H7 (cell line): ENCODE measurements around the gene ACOT2. TPM values are rescaled to one million over a fixed set of nuclear protein-coding genes. Genes with fewer than 3 reads are reported as not detected.
"Not testable (repeated sequence)": the region's sequence is repeated elsewhere in the genome, so short reads cannot be mapped to it uniquely, and the experiment has no call there.

Experiments used
- DNase-seq: peaks from one replicate; pipeline ENCODE4 v3.0.0; 2012
- H3K27me3 ChIP-seq: 2 replicates; pipeline ENCODE4 v1.6.0; 2011; ENCODE audit warnings: mild to moderate bottlenecking, low read length; ENCODE audit not compliant: control insufficient read depth, insufficient read depth
- H3K36me3 ChIP-seq: replicated peaks from 2 replicates; pipeline ENCODE4 v1.5.1; 2011; ENCODE audit warnings: low read length; ENCODE audit not compliant: control insufficient read depth, insufficient read depth
- H3K4me3 ChIP-seq: 2 replicates; pipeline ENCODE4 v1.5.1; 2011; ENCODE audit warnings: low read depth, mild to moderate bottlenecking, control low read depth, low read length, moderate library complexity; ENCODE audit not compliant: insufficient read depth
- total RNA-seq: library from RNA; depleted of rRNA; stranded (reverse); fragments of >200 nt; shearing (Covaris generic); gene quantifications from 2 replicates; pipeline ENCODE4 v1.2.3, GENCODE V29; 2014; rRNA removed

The ACOT2 gene
- total RNA-seq: 5.2 and 7.7 TPM in 2 replicates

GRCh38 chr14:73569185-73569958 is at the start of gene ACOT2:
ACOT2 (plus strand) TSS chr14:73569213; CDS start chr14:73569241, 28 bp downstream.
- not testable (repeated sequence) for H3K36me3 ChIP-seq, H3K27me3 ChIP-seq
- DNase-seq: peak; percentile 77
- H3K4me3 ChIP-seq: peak within 1 kb of the TSS; percentile 42

GRCh38 chr14:73521229-73521628 is 47.8 kb upstream of the ACOT2 start:
- no peaks in the 10 kb centered on the region; the same call in none of the 2 replicates for H3K36me3 ChIP-seq
- H3K27me3 ChIP-seq: no peaks in the 10 kb centered on the region
- H3K4me3 ChIP-seq: no peak overlapping the region
- DNase-seq: no peak

GRCh38 chr14:73524493-73524892 is 44.5 kb upstream of the ACOT2 start:
- no peak for DNase-seq
- Histone ChIP-seq H3K4me3 (no peak overlapping the region), H3K27me3 (no peaks in the 10 kb centered on the region), H3K36me3 (no peaks in the 10 kb centered on the region; the same call in none of the 2 replicates)

- H3K36me3 ChIP-seq: no peaks in the 10 kb centered on the region; the same call in none of the 2 replicates
- no peaks in the 10 kb centered on the region for H3K27me3 ChIP-seq
- H3K4me3 ChIP-seq: no peak overlapping the region
- no peak for DNase-seq
Measured at GRCh38 chr14:73526036-73526984, 42.7 kb upstream of the ACOT2 start.

GRCh38 chr14:73529356-73529755 is 39.7 kb upstream of the ACOT2 start:
- H3K27me3 ChIP-seq, H3K36me3 ChIP-seq, DNase-seq, H3K4me3 ChIP-seq: not testable (repeated sequence)

GRCh38 chr14:73531971-73532370 is 37.0 kb upstream of the ACOT2 start:
- not testable (repeated sequence) for H3K27me3 ChIP-seq, H3K36me3 ChIP-seq

GRCh38 chr14:73537244-73538045 is 31.6 kb upstream of the ACOT2 start:
- not testable (repeated sequence) for H3K27me3 ChIP-seq, H3K36me3 ChIP-seq
- DNase-seq: peak; percentile 84
- H3K4me3 ChIP-seq: peak overlapping the region; percentile 55

More at GRCh38 chr14:73531971-73532370, 37.0 kb upstream of the ACOT2 start:
- not testable (repeated sequence) for DNase-seq, H3K4me3 ChIP-seq

GRCh38 chr14:73539017-73539416 is 30.0 kb upstream of the ACOT2 start:
- DNase-seq: peak; percentile 77
- H3K27me3 ChIP-seq, H3K36me3 ChIP-seq, H3K4me3 ChIP-seq: not testable (repeated sequence)

GRCh38 chr14:73542961-73543360 is 26.1 kb upstream of the ACOT2 start:
- DNase-seq, H3K27me3 ChIP-seq, H3K4me3 ChIP-seq, H3K36me3 ChIP-seq: not testable (repeated sequence)

- DNase-seq, H3K27me3 ChIP-seq, H3K4me3 ChIP-seq, H3K36me3 ChIP-seq: not testable (repeated sequence)
Measured at GRCh38 chr14:73545353-73545752, 23.7 kb upstream of the ACOT2 start.

- DNase-seq, H3K4me3 ChIP-seq, H3K36me3 ChIP-seq, H3K27me3 ChIP-seq: not testable (repeated sequence)
Measured at GRCh38 chr14:73549097-73549496, 19.9 kb upstream of the ACOT2 start.

- DNase-seq, H3K4me3 ChIP-seq: not testable (repeated sequence)
Measured at GRCh38 chr14:73549889-73550524, 19.0 kb upstream of the ACOT2 start.

GRCh38 chr14:73553845-73554244 is 15.2 kb upstream of the ACOT2 start:
- DNase-seq: peak; percentile 25
- no peaks in the 10 kb centered on the region for H3K36me3 ChIP-seq
- no peaks in the 10 kb centered on the region for H3K27me3 ChIP-seq
- no peak overlapping the region for H3K4me3 ChIP-seq

More at GRCh38 chr14:73549889-73550524, 19.0 kb upstream of the ACOT2 start:
- H3K36me3 ChIP-seq, H3K27me3 ChIP-seq: not testable (repeated sequence)

- not testable (repeated sequence) for H3K36me3 ChIP-seq, H3K4me3 ChIP-seq, H3K27me3 ChIP-seq, DNase-seq
Measured at GRCh38 chr14:73557201-73557600, 11.8 kb upstream of the ACOT2 start.
